Fibroblast of mammary gland (primary cell): ENCODE data around the gene MAPKAP1.
"Not testable (repeated sequence)": the region's sequence is repeated elsewhere in the genome, so short reads cannot be mapped to it uniquely, and the experiment has no call there.

Source experiments
- DNase-seq: peaks from one replicate; pipeline ENCODE4 v3.0.0-alpha.2; 2010; ENCODE audit warnings: low read depth
- H3K4me3 ChIP-seq: 2 replicates; pipeline ENCODE4 v1.5.1; 2011; ENCODE audit warnings: low read depth, mild to moderate bottlenecking, low read length, moderate library complexity; ENCODE audit not compliant: control insufficient read depth
- CTCF ChIP-seq: conservative IDR thresholded peaks from 2 replicates; pipeline ENCODE4 v1.5.1; 2011; ENCODE audit warnings: low read depth, low read length, inconsistent platforms; ENCODE audit not compliant: control insufficient read depth, insufficient read depth

Gene MAPKAP1

GRCh38 chr9:125701351-125701750 lies 5.7 kb downstream of the MAPKAP1 start:
- TF ChIP-seq CTCF: no peak
- DNase-seq: peak; percentile 75
- no peak overlapping the region for H3K4me3 ChIP-seq

GRCh38 chr9:125700791-125701190 lies 6.2 kb downstream of the MAPKAP1 start:
- peak; percentile 57 for DNase-seq
- no peak for TF ChIP-seq CTCF
- no peak overlapping the region for H3K4me3 ChIP-seq

- no peak overlapping the region for H3K4me3 ChIP-seq
- DNase-seq: no peak
- TF ChIP-seq CTCF: no peak
Observed at GRCh38 chr9:125699870-125700269, 7.1 kb downstream of the MAPKAP1 start.

GRCh38 chr9:125696106-125696647 lies 10.8 kb downstream of the MAPKAP1 start:
- no peak overlapping the region for H3K4me3 ChIP-seq
- no peak for TF ChIP-seq CTCF

GRCh38 chr9:125695548-125695947 lies 11.5 kb downstream of the MAPKAP1 start:
- DNase-seq, H3K4me3 ChIP-seq: not testable (repeated sequence)

More at GRCh38 chr9:125696106-125696647, 10.8 kb downstream of the MAPKAP1 start:
- DNase-seq: no peak

GRCh38 chr9:125694478-125694877 lies 12.5 kb downstream of the MAPKAP1 start:
- H3K4me3 ChIP-seq: no peak overlapping the region
- DNase-seq: no peak
- no peak for TF ChIP-seq CTCF

- H3K4me3 ChIP-seq, DNase-seq: not testable (repeated sequence)
Observed at GRCh38 chr9:125693492-125693891, 13.5 kb downstream of the MAPKAP1 start.

GRCh38 chr9:125691869-125692268 lies 15.1 kb downstream of the MAPKAP1 start:
- TF ChIP-seq CTCF: no peak

More at GRCh38 chr9:125691869-125692268, 15.1 kb downstream of the MAPKAP1 start:
- no peak overlapping the region for H3K4me3 ChIP-seq
- no peak for DNase-seq
